BLaER1 (cell line): ENCODE data around the gene TBC1D22A.

Experiments used
- H3K27ac ChIP-seq: shearing (Covaris generic); formaldehyde crosslinking; 2 replicates; pipeline ENCODE4 v1.8.1; 2022
- H3K27me3 ChIP-seq: shearing (Covaris generic); formaldehyde crosslinking; 2 replicates; pipeline ENCODE4 v1.8.1; 2022
- H3K36me3 ChIP-seq: shearing (Covaris generic); formaldehyde crosslinking; 2 replicates; pipeline ENCODE4 v1.8.1; 2022
- H3K4me1 ChIP-seq: shearing (Covaris generic); formaldehyde crosslinking; 2 replicates; pipeline ENCODE4 v1.8.1; 2022
- H3K4me2 ChIP-seq: shearing (Covaris generic); formaldehyde crosslinking; 2 replicates; pipeline ENCODE4 v1.8.1; 2022
- H3K4me3 ChIP-seq: shearing (Covaris generic); formaldehyde crosslinking; 2 replicates; pipeline ENCODE4 v1.8.1; 2022
- H3K9ac ChIP-seq: shearing (Covaris generic); formaldehyde crosslinking; 2 replicates; pipeline ENCODE4 v1.8.1; 2022
- H3K9me3 ChIP-seq: shearing (Covaris generic); formaldehyde crosslinking; 2 replicates; pipeline ENCODE4 v1.8.1; 2022
- H4K20me1 ChIP-seq: shearing (Covaris generic); formaldehyde crosslinking; 2 replicates; pipeline ENCODE4 v1.8.1; 2022
- Cebpa-rat ChIP-seq: shearing (Covaris generic); IDR thresholded peaks from 2 replicates; pipeline ENCODE4 v1.8.1; 2022

The TBC1D22A gene

GRCh38 chr22:47123827-47124442 lies 361.5 kb downstream of the TBC1D22A start:
- no peaks in the 10 kb centered on the region for H3K27me3 ChIP-seq
- H3K36me3 ChIP-seq = peaks cover 6% of the 10 kb centered on the region; the same call in 1 of the 2 replicates
- H3K4me3 ChIP-seq = no peak overlapping the region
- no peak overlapping the region for H3K4me2 ChIP-seq
- H3K4me1 ChIP-seq = peaks cover 9% of the 10 kb centered on the region; the same call in 1 of the 2 replicates
- H3K9me3 ChIP-seq = no peaks in the 10 kb centered on the region
- peaks cover 21% of the 10 kb centered on the region; the same call in 1 of the 2 replicates for H4K20me1 ChIP-seq
- no peak overlapping the region for H3K27ac ChIP-seq
- TF ChIP-seq Cebpa-rat = no peak
- H3K9ac ChIP-seq = no peak overlapping the region

- H3K36me3 ChIP-seq = peaks cover 6% of the 10 kb centered on the region; the same call in 1 of the 2 replicates
- no peaks in the 10 kb centered on the region for H3K9me3 ChIP-seq
- no peak overlapping the region for H3K9ac ChIP-seq
- no peak for TF ChIP-seq Cebpa-rat
- no peak overlapping the region for H3K27ac ChIP-seq
- H3K27me3 ChIP-seq = no peaks in the 10 kb centered on the region
- no peak overlapping the region for H3K4me3 ChIP-seq
- H3K4me1 ChIP-seq = peaks cover 9% of the 10 kb centered on the region; the same call in 1 of the 2 replicates
- peaks cover 21% of the 10 kb centered on the region; the same call in 1 of the 2 replicates for H4K20me1 ChIP-seq
- H3K4me2 ChIP-seq = no peak overlapping the region
Measured at GRCh38 chr22:47124451-47124881, 362.0 kb downstream of the TBC1D22A start.

- Histone ChIP-seq H3K27me3 (no peaks in the 10 kb centered on the region), H3K4me3 (no peak overlapping the region), H3K4me1 (peaks cover 9% of the 10 kb centered on the region; the same call in 1 of the 2 replicates), H3K36me3 (peaks cover 6% of the 10 kb centered on the region; the same call in 1 of the 2 replicates), H4K20me1 (peaks cover 26% of the 10 kb centered on the region; the same call in 1 of the 2 replicates), H3K9ac (no peak overlapping the region), H3K4me2 (no peak overlapping the region), H3K9me3 (no peaks in the 10 kb centered on the region), H3K27ac (no peak overlapping the region)
- TF ChIP-seq Cebpa-rat = no peak
Measured at GRCh38 chr22:47124961-47125360, 362.5 kb downstream of the TBC1D22A start.

- no peaks in the 10 kb centered on the region for H3K9me3 ChIP-seq
- no peak overlapping the region for H3K4me3 ChIP-seq
- no peak overlapping the region for H3K4me2 ChIP-seq
- TF ChIP-seq Cebpa-rat = no peak
- H3K27me3 ChIP-seq = no peaks in the 10 kb centered on the region
- no peak overlapping the region for H3K27ac ChIP-seq
- H3K9ac ChIP-seq = no peak overlapping the region
- H3K4me1 ChIP-seq = peaks cover 9% of the 10 kb centered on the region; the same call in 1 of the 2 replicates
- H4K20me1 ChIP-seq = peaks cover 33% of the 10 kb centered on the region; the same call in 1 of the 2 replicates
- H3K36me3 ChIP-seq = peaks cover 6% of the 10 kb centered on the region; the same call in 1 of the 2 replicates
Measured at GRCh38 chr22:47125603-47126002, 363.2 kb downstream of the TBC1D22A start.

- Histone ChIP-seq H3K36me3 (peaks cover 6% of the 10 kb centered on the region; the same call in 1 of the 2 replicates), H3K4me3 (no peak overlapping the region), H3K4me2 (no peak overlapping the region), H3K4me1 (peaks cover 9% of the 10 kb centered on the region; the same call in 1 of the 2 replicates), H3K9ac (no peak overlapping the region), H3K27ac (no peak overlapping the region), H3K9me3 (no peaks in the 10 kb centered on the region), H3K27me3 (no peaks in the 10 kb centered on the region), H4K20me1 (peaks cover 40% of the 10 kb centered on the region; the same call in 1 of the 2 replicates)
- TF ChIP-seq Cebpa-rat = no peak
Measured at GRCh38 chr22:47126344-47126811, 363.9 kb downstream of the TBC1D22A start.

- H3K9me3 ChIP-seq = no peaks in the 10 kb centered on the region
- H3K4me3 ChIP-seq = no peak overlapping the region
- peaks cover 8% of the 10 kb centered on the region; the same call in 1 of the 2 replicates for H3K4me1 ChIP-seq
- no peak overlapping the region for H3K9ac ChIP-seq
- H3K4me2 ChIP-seq = no peak overlapping the region
- H3K36me3 ChIP-seq = peaks cover 6% of the 10 kb centered on the region; the same call in 1 of the 2 replicates
- H3K27me3 ChIP-seq = no peaks in the 10 kb centered on the region
- TF ChIP-seq Cebpa-rat = no peak
- H3K27ac ChIP-seq = no peak overlapping the region
- peaks cover 50% of the 10 kb centered on the region; the same call in 1 of the 2 replicates for H4K20me1 ChIP-seq
Measured at GRCh38 chr22:47127441-47127871, 365.0 kb downstream of the TBC1D22A start.

GRCh38 chr22:47128216-47128615 lies 365.8 kb downstream of the TBC1D22A start:
- no peak for TF ChIP-seq Cebpa-rat
- Histone ChIP-seq H3K27ac (no peak overlapping the region), H3K9me3 (no peaks in the 10 kb centered on the region), H3K27me3 (no peaks in the 10 kb centered on the region), H4K20me1 (peaks cover 44% of the 10 kb centered on the region; the same call in 1 of the 2 replicates), H3K9ac (no peak overlapping the region), H3K4me1 (no peaks in the 10 kb centered on the region; the same call in 1 of the 2 replicates), H3K4me2 (no peak overlapping the region), H3K4me3 (no peak overlapping the region), H3K36me3 (peaks cover 6% of the 10 kb centered on the region; the same call in 1 of the 2 replicates)

GRCh38 chr22:47128622-47129215 lies 366.3 kb downstream of the TBC1D22A start:
- Histone ChIP-seq H3K4me2 (no peak overlapping the region), H3K27ac (no peak overlapping the region), H3K27me3 (no peaks in the 10 kb centered on the region), H3K4me1 (no peaks in the 10 kb centered on the region), H3K9me3 (no peaks in the 10 kb centered on the region), H4K20me1 (peaks cover 47% of the 10 kb centered on the region; the same call in 1 of the 2 replicates), H3K9ac (no peak overlapping the region), H3K4me3 (no peak overlapping the region), H3K36me3 (peaks cover 6% of the 10 kb centered on the region; the same call in 1 of the 2 replicates)
- no peak for TF ChIP-seq Cebpa-rat

- Histone ChIP-seq H3K27me3 (no peaks in the 10 kb centered on the region), H3K27ac (no peak overlapping the region), H3K4me2 (no peak overlapping the region), H3K9me3 (no peaks in the 10 kb centered on the region), H3K9ac (no peak overlapping the region), H3K4me1 (no peaks in the 10 kb centered on the region), H4K20me1 (peaks cover 55% of the 10 kb centered on the region; the same call in 1 of the 2 replicates), H3K36me3 (peaks cover 6% of the 10 kb centered on the region; the same call in 1 of the 2 replicates), H3K4me3 (no peak overlapping the region)
- TF ChIP-seq Cebpa-rat = no peak
Measured at GRCh38 chr22:47129902-47130635, 367.6 kb downstream of the TBC1D22A start.
